T-cell (primary cell): ENCODE results near the gene RTN4R. TPM values are rescaled to one million over a fixed set of nuclear protein-coding genes. Genes with fewer than 3 reads are reported as not detected.
"Not testable (repeated sequence)": the region's sequence is repeated elsewhere in the genome, so short reads cannot be mapped to it uniquely, and the experiment has no call there.

Experiments
- ATAC-seq, 4 experiments: fragments of 200-7000 bp in 3 of 4; fragments of 150-1000 bp in 1 of 4; cut with Tn5 transposase; replicated peaks in 1 of 4; 1 replicate in 3 of 4; 2 replicates in 1 of 4; pipeline ENCODE4 v1.10.0; 2021; ENCODE audit warnings: moderate library complexity in 3 of 4, mild to moderate bottlenecking in 2 of 4, moderate number of reproducible peaks in 1 of 4
- CTCF ChIA-PET, 2 donors: fragments of 300-600 bp; sonication (Branson Sonifier 250); formaldehyde crosslinking; loops; one replicate each; lab custom pipeline; 2022; ENCODE audit warnings: antibody characterized with exemption in 2 of 2; lab: Charles Lee
- POLR2A ChIA-PET, 2 donors: fragments of 300-600 bp; sonication (Branson Sonifier 250); formaldehyde crosslinking; loops; one replicate each; lab custom pipeline; 2022; ENCODE audit warnings: antibody characterized with exemption in 2 of 2; lab: Charles Lee
- DNase-seq, 35 experiments: peaks; one replicate each; pipeline versions ENCODE4 v3.0.0 to v3.0.0-alpha.2; 2013 to 2023
- H3K27ac ChIP-seq: one replicate; pipeline ENCODE4 v1.5.1; 2013; ENCODE audit warnings: low read length
- H3K27me3 ChIP-seq, 2 experiments: replicated peaks in 1 of 2; 1 replicate in 1 of 2; 2 replicates in 1 of 2; pipeline versions ENCODE4 v1.6.1 to v1.7.0; 2013; ENCODE audit warnings: low read length in 1 of 2, mixed read lengths in 1 of 2; ENCODE audit not compliant: control insufficient read depth in 2 of 2, insufficient read depth in 2 of 2; ENCODE audit errors: extremely low read depth in 1 of 2
- H3K36me3 ChIP-seq, 2 donors: 1 replicate in 1 of 2; 2 replicates in 1 of 2; pipeline versions ENCODE4 v1.6.1 to v1.7.0; 2013; ENCODE audit warnings: low read length in 1 of 2; ENCODE audit not compliant: control insufficient read depth in 2 of 2, insufficient read depth in 1 of 2; ENCODE audit errors: extremely low read depth in 1 of 2
- H3K4me1 ChIP-seq, 2 experiments: 1 replicate in 1 of 2; 2 replicates in 1 of 2; pipeline versions ENCODE4 v1.6.1 to v1.7.0; 2013; ENCODE audit warnings: low read length in 2 of 2, mixed read lengths in 1 of 2; ENCODE audit not compliant: insufficient read depth in 2 of 2, control insufficient read depth in 1 of 2; ENCODE audit errors: extremely low read depth in 1 of 2
- H3K4me3 ChIP-seq, 2 donors: 1 replicate in 1 of 2; 2 replicates in 1 of 2; pipeline versions ENCODE4 v1.5.1 to v1.7.0; 2013; ENCODE audit warnings: mild to moderate bottlenecking in 2 of 2, low read length in 1 of 2, moderate library complexity in 1 of 2; ENCODE audit not compliant: control insufficient read depth in 1 of 2; ENCODE audit errors: extremely low read depth in 1 of 2
- H3K9me3 ChIP-seq: 2 replicates; pipeline ENCODE4 v1.7.0; 2013
- H3K27ac Mint-ChIP-seq, 2 donors: one replicate each; pipeline ENCODE4 v1.8.0; 2020 to 2021; ENCODE audit warnings: mild to moderate bottlenecking in 2 of 2, mixed read lengths in 2 of 2
- H3K27me3 Mint-ChIP-seq, 2 donors: one replicate each; pipeline ENCODE4 v1.8.0; 2021 to 2022; ENCODE audit warnings: mixed read lengths in 2 of 2
- H3K36me3 Mint-ChIP-seq: one replicate; pipeline ENCODE4 v1.8.0; 2021; ENCODE audit warnings: mixed read lengths
- H3K4me1 Mint-ChIP-seq, 3 donors: one replicate each; pipeline ENCODE4 v1.8.0; 2020 to 2022; ENCODE audit warnings: mixed read lengths in 3 of 3, mild to moderate bottlenecking in 1 of 3
- H3K4me3 Mint-ChIP-seq, 3 donors: one replicate each; pipeline ENCODE4 v1.8.0; 2020 to 2022; ENCODE audit warnings: mild to moderate bottlenecking in 3 of 3, mixed read lengths in 3 of 3, moderate library complexity in 3 of 3
- H3K9me3 Mint-ChIP-seq, 3 donors: one replicate each; pipeline ENCODE4 v1.8.0; 2020 to 2022; ENCODE audit warnings: mixed read lengths in 3 of 3
- WGBS: methylation state at CpG from one replicate; pipeline ENCODE4 v1.1.5; 2013; ENCODE audit warnings: missing lambda C conversion rate; ENCODE audit not compliant: insufficient coverage; 5-methylcytosine and 5-hydroxymethylcytosine counted together
- total RNA-seq, 35 experiments: library from RNA in 6 of 35; stranded (reverse) in 6 of 35; fragments of 120-200 nt in 1 of 35; gene quantifications; one replicate each; pipeline versions ENCODE4 v1.2.1 to v1.2.4 and lab custom pipeline; 2013 to 2026

The RTN4R gene
- total RNA-seq, 5 donors from 2014 or later (not counting 1 experiment from before 2014, with no cell fraction given) = 0.33 to 4.1 (median 2.5) TPM

DNA sequence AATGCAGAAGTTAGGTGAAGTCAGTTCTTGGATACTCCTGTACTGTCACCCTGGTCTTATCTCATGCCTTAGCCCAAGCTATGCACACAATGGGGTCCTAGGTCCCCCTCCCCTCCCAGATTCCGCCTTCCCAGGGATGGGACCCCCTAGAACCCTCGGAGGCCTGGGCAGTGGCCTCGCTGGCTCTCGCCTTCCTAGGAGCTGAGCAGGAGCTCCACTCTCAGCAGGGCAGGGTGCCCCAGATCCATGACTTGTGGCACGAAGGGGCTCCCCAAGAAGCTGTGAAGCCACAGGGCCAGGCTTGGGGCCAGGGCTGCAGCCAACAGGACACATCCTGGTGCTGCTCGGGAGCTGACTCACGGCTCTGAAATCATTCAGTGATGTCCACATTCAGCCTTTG is 42.1 kb upstream of the RTN4R start:
- H3K36me3 ChIP-seq, ATAC-seq, H3K9me3 Mint-ChIP-seq, H3K27me3 ChIP-seq, H3K4me3 ChIP-seq, H3K27ac ChIP-seq, POLR2A ChIA-PET, H3K4me1 Mint-ChIP-seq, H3K27ac Mint-ChIP-seq, H3K4me3 Mint-ChIP-seq, CTCF ChIA-PET, H3K36me3 Mint-ChIP-seq, DNase-seq, H3K4me1 ChIP-seq, H3K27me3 Mint-ChIP-seq, H3K9me3 ChIP-seq: not testable (repeated sequence)
- no CpG with 5 or more reads among the region's 7 CpGs for WGBS

DNA sequence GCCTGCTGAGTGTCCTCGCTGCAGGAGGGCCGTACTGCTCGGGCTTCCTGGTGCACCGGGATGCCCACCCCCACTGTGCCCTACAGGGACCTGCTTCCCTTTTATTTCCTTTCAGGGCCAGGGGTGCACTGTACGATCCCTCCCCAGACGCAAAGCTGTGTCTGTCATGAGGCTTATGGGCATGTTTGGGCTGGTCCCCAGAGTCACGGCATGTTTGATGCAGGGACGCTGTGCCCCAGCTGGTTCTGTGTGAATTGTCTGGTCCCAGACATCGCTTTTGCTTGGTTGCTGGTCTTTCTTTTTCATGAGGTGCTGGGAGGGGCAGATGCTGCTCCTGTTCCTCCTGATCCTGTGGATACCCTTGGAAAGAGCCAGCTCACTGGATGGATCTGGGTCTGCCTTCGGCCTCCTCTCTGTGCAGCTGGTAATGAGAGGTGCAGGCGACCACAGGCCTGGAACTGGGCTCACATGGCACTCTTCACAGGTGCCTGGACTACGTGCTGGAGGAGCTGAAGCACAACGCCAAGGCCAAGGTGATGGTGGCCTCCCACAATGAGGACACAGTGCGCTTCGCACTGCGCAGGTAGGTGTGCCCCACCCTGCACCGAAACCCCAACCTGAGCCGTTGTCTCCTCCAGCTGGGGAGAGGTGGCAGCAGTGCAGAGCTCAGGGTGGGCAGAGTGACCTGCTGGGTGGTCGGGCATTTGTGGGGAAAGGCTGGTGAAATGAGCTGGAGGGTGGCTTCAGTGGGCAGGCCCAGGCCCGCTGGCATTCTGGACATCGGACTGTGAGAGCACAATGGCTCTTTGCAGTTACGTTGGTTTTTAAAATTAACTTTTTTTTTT is 40.9 kb upstream of the RTN4R start:
- H3K4me1 Mint-ChIP-seq, H3K4me3 ChIP-seq, H3K27me3 Mint-ChIP-seq, H3K36me3 Mint-ChIP-seq, H3K27ac Mint-ChIP-seq, H3K9me3 ChIP-seq, H3K9me3 Mint-ChIP-seq, H3K4me1 ChIP-seq, CTCF ChIA-PET, DNase-seq, H3K36me3 ChIP-seq, H3K4me3 Mint-ChIP-seq, ATAC-seq, H3K27ac ChIP-seq, POLR2A ChIA-PET: not testable (repeated sequence)
- peaks cover 0 to 13% of the 10 kb centered on the region in 2 experiments for H3K27me3 ChIP-seq
- WGBS = 94% methylated on average over 13 of the region's 22 CpGs

- H3K27me3 Mint-ChIP-seq, H3K4me1 ChIP-seq, H3K4me3 ChIP-seq, H3K27ac ChIP-seq, POLR2A ChIA-PET, H3K9me3 ChIP-seq, H3K27ac Mint-ChIP-seq, H3K9me3 Mint-ChIP-seq, H3K36me3 Mint-ChIP-seq, CTCF ChIA-PET, H3K36me3 ChIP-seq, H3K4me1 Mint-ChIP-seq, ATAC-seq: not testable (repeated sequence)
- H3K27me3 ChIP-seq = peaks cover 0 to 22% of the 10 kb centered on the region in 2 experiments
- DNase-seq = peak in 1 of 35 experiments; percentile 1
- WGBS = 82% methylated on average over 8 of the region's 14 CpGs
- peak overlapping the region in 1 of 3 donors; percentile 7 for H3K4me3 Mint-ChIP-seq
Measured at GRCh38 chr22:20307448-20308447, 39.6 kb upstream of the RTN4R start.

DNA sequence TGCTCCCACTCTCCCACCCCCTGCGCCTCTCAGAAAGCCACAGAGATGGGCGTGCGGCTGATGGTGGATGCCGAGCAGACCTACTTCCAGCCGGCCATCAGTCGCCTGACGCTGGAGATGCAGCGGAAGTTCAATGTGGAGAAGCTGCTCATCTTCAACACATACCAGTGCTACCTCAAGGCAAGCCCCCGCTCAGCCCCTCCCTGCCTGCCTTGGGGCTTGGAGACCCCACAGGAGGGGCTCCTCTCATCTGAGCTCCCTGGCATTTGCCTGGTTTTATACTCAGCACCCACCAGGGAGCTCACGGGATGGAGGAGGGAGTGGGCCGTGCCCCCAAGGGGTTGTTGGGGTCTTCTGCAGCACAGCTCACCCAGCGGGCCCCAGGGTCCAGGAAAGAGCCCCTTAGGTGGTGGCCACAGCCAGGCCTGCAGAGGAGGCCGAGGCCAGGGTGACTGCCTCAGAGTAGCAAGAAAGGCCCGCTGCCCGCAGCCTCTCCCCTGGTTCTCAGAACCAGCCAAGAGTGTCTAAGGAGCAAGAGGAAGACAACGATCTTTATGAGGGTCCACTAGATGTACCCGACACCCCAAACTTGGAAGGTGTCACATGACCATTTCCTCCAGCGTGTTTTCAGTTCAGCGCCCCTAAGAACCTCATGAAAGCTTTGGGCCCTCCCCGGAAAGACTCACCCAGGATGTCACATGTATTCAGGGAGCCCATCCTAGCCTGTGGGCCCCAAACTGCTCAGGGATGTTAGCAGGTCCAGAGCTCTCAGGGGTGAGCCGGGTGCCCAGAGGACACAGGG is 38.7 kb upstream of the RTN4R start:
- POLR2A ChIA-PET, H3K36me3 Mint-ChIP-seq, H3K27me3 Mint-ChIP-seq, H3K36me3 ChIP-seq, H3K27ac ChIP-seq, H3K4me1 ChIP-seq, H3K27ac Mint-ChIP-seq, H3K4me3 ChIP-seq, CTCF ChIA-PET, H3K9me3 ChIP-seq, H3K9me3 Mint-ChIP-seq, H3K4me1 Mint-ChIP-seq: not testable (repeated sequence)
- DNase-seq (peak in 1 of 35 experiments; percentile 1), ATAC-seq (peak in 3 of 4 experiments; percentile 43 to 65 (median 43))
- peak overlapping the region in 1 of 3 donors; percentile 7 for H3K4me3 Mint-ChIP-seq
- WGBS = 82% methylated on average over 10 of the region's 21 CpGs
- H3K27me3 ChIP-seq = peaks cover 0 to 31% of the 10 kb centered on the region in 2 experiments

GRCh38 chr22:20305894-20306645 is 38.0 kb upstream of the RTN4R start:
- peaks cover 0 to 3% (median 3%) of the 10 kb centered on the region in 3 donors for H3K4me1 Mint-ChIP-seq
- no peaks in the 10 kb centered on the region for H3K9me3 Mint-ChIP-seq

More at GRCh38 chr22:20305894-20306645, 38.0 kb upstream of the RTN4R start:
- Mint-ChIP-seq H3K36me3 (no peaks in the 10 kb centered on the region), H3K27me3 (peaks cover 0 to 4% of the 10 kb centered on the region in 2 donors), H3K4me3 (no peak overlapping the region), H3K27ac (peak overlapping the region in 1 of 2 donors; percentile 22)
- peak in 3 of 4 experiments; percentile 30 to 61 (median 39) for ATAC-seq
- Histone ChIP-seq H3K4me3 (no peak overlapping the region), H3K36me3 (no peaks in the 10 kb centered on the region), H3K4me1 (peaks cover 2 to 8% of the 10 kb centered on the region in 2 experiments), H3K27ac (no peak overlapping the region), H3K27me3 (peaks cover 0 to 39% of the 10 kb centered on the region in 2 experiments), H3K9me3 (no peaks in the 10 kb centered on the region)
- DNase-seq = no peak
- POLR2A ChIA-PET = interaction anchor here in 1 of 2 donors (0.6 kb wide), 1 partner anchor 215 kb away, joined by 4 read pairs; no protein-coding TSS in a partner anchor
- CTCF ChIA-PET = no interaction called here
- 75% methylated on average over 21 of the region's 21 CpGs for WGBS
